H1 (cell line): Measurements from ENCODE around the gene KRTAP10-4. TPM values are rescaled to one million over a fixed set of nuclear protein-coding genes. Genes with fewer than 3 reads are reported as not detected.
"Not testable (repeated sequence)": the region's sequence is repeated elsewhere in the genome, so short reads cannot be mapped to it uniquely, and the experiment has no call there.

Experiments used
- CTCF ChIA-PET: fragments of 300-600 bp; sonication (Branson Sonifier 250); formaldehyde crosslinking; loops from one replicate; lab custom pipeline; 2021; ENCODE audit not compliant: partially characterized antibody; lab: Charles Lee
- POLR2A ChIA-PET: fragments of 300-600 bp; sonication (Branson Sonifier 250); formaldehyde crosslinking; loops from one replicate; lab custom pipeline; 2021; ENCODE audit warnings: inconsistent platforms; ENCODE audit not compliant: partially characterized antibody; lab: Charles Lee
- DNase-seq, 2 experiments: peaks; one replicate each; pipeline versions ENCODE4 v3.0.0 to v3.0.0-alpha.2; 2010 to 2022; ENCODE audit warnings: low spot score in 2 of 2, low read depth in 1 of 2, mixed read lengths in 1 of 2
- FAIRE-seq: peaks from 2 replicates; lab custom pipeline; 2011; peaks lifted over from hg19 to GRCh38; lab: Jason Lieb, UNC
- H2AFZ ChIP-seq: 2 replicates; pipeline ENCODE4 v1.8.1; 2012; ENCODE audit warnings: low read length, inconsistent platforms
- H2AK5ac ChIP-seq: 2 replicates; pipeline ENCODE4 v1.6.1; 2013; ENCODE audit warnings: low read depth, low read length
- H2BK120ac ChIP-seq: replicated peaks from 2 replicates; pipeline ENCODE3; 2013; ENCODE audit warnings: low read depth, low read length, inconsistent platforms
- H2BK12ac ChIP-seq: 2 replicates; pipeline ENCODE4 v1.6.1; 2013; ENCODE audit warnings: low read depth, low read length
- H2BK15ac ChIP-seq: 2 replicates; pipeline ENCODE4 v1.6.1; 2013; ENCODE audit warnings: low read length
- H2BK20ac ChIP-seq: 2 replicates; pipeline ENCODE4 v1.6.1; 2013; ENCODE audit warnings: low read length
- H2BK5ac ChIP-seq: 2 replicates; pipeline ENCODE4 v1.6.1; 2013; ENCODE audit warnings: low read depth, low read length
- H3K14ac ChIP-seq: 2 replicates; pipeline ENCODE4 v1.6.1; 2013; ENCODE audit warnings: inconsistent platforms; ENCODE audit not compliant: insufficient read length
- H3K18ac ChIP-seq: 2 replicates; pipeline ENCODE4 v1.6.1; 2013; ENCODE audit warnings: low read length; ENCODE audit errors: extremely low read depth
- H3K23ac ChIP-seq: 2 replicates; pipeline ENCODE4 v1.6.1; 2013; ENCODE audit warnings: inconsistent platforms; ENCODE audit not compliant: insufficient read length
- H3K23me2 ChIP-seq: 2 replicates; pipeline ENCODE4 v1.6.1; 2013; ENCODE audit warnings: low read depth, low read length
- H3K27ac ChIP-seq: 2 replicates; pipeline ENCODE4 v1.6.1; 2011; ENCODE audit warnings: low read depth, low read length, inconsistent platforms
- H3K27me3 ChIP-seq, 4 experiments: replicated peaks in 1 of 4; 1 replicate in 1 of 4; 2 replicates in 3 of 4; pipeline versions ENCODE4 v1.6.1 to v1.8.1; 2011 to 2013; ENCODE audit warnings: low read length in 3 of 4, mild to moderate bottlenecking in 3 of 4, inconsistent platforms in 2 of 4, mixed read lengths in 2 of 4, moderate library complexity in 1 of 4; ENCODE audit not compliant: control insufficient read depth in 3 of 4, insufficient read depth in 3 of 4; ENCODE audit errors: extremely low read depth in 1 of 4
- H3K36me3 ChIP-seq, 4 experiments: 2 replicates each; pipeline versions ENCODE4 v1.6.1 to v1.8.1; 2011 to 2013; ENCODE audit warnings: mild to moderate bottlenecking in 4 of 4, low read length in 3 of 4, moderate library complexity in 2 of 4, control low read depth in 1 of 4, inconsistent platforms in 1 of 4; ENCODE audit not compliant: insufficient read depth in 4 of 4, control insufficient read depth in 2 of 4
- H3K4ac ChIP-seq: replicated peaks from 2 replicates; pipeline ENCODE3; 2013; ENCODE audit warnings: low read length, low read depth, mixed read lengths, inconsistent platforms; ENCODE audit not compliant: insufficient read length
- H3K4me1 ChIP-seq, 4 experiments: replicated peaks in 1 of 4; 1 replicate in 1 of 4; 2 replicates in 3 of 4; pipeline versions ENCODE4 v1.6.1 to v1.8.1; 2011 to 2013; ENCODE audit warnings: low read length in 3 of 4, inconsistent platforms in 2 of 4, mixed read lengths in 1 of 4; ENCODE audit not compliant: insufficient read depth in 4 of 4, control insufficient read depth in 3 of 4
- H3K4me2 ChIP-seq, 2 experiments: 2 replicates each; pipeline versions ENCODE4 v1.6.1 to v1.8.1; 2011 to 2013; ENCODE audit warnings: low read depth in 2 of 2, low read length in 2 of 2, control low read depth in 1 of 2, inconsistent platforms in 1 of 2, mild to moderate bottlenecking in 1 of 2; ENCODE audit not compliant: insufficient read depth in 1 of 2
- H3K4me3 ChIP-seq, 4 experiments: fragments of 200-600, 300-600 bp in 1 of 4; sonication (generic), shearing (Covaris generic), sonication (Bioruptor Twin) in 1 of 4; 2 replicates each; pipeline versions ENCODE4 v1.5.1 to v1.8.1; 2011 to 2016; ENCODE audit warnings: low read length in 4 of 4, low read depth in 3 of 4, control low read depth in 2 of 4, inconsistent platforms in 2 of 4, mild to moderate bottlenecking in 2 of 4, mixed read lengths in 1 of 4, moderate library complexity in 1 of 4; ENCODE audit not compliant: insufficient read depth in 2 of 4; ENCODE audit errors: extremely low read depth in 1 of 4
- H3K56ac ChIP-seq: replicated peaks from 2 replicates; pipeline ENCODE3; 2013; ENCODE audit warnings: low read depth, mild to moderate bottlenecking, mixed read lengths, low read length, inconsistent platforms; ENCODE audit not compliant: insufficient read length
- H3K79me1 ChIP-seq: 2 replicates; pipeline ENCODE4 v1.6.1; 2013; ENCODE audit warnings: low read depth, low read length, control low read depth
- H3K79me2 ChIP-seq, 2 experiments: 2 replicates each; pipeline versions ENCODE4 v1.6.1 to v1.8.1; 2012 to 2013; ENCODE audit warnings: low read length in 2 of 2, mild to moderate bottlenecking in 2 of 2, inconsistent platforms in 1 of 2; ENCODE audit not compliant: insufficient read depth in 2 of 2, control insufficient read depth in 1 of 2
- H3K9ac ChIP-seq, 4 experiments: replicated peaks in 1 of 4; 1 replicate in 1 of 4; 2 replicates in 3 of 4; pipeline versions ENCODE4 v1.6.1 to v1.8.1; 2011 to 2013; ENCODE audit warnings: low read depth in 3 of 4, low read length in 3 of 4, control low read depth in 2 of 4, mild to moderate bottlenecking in 2 of 4, moderate library complexity in 2 of 4, inconsistent platforms in 1 of 4; ENCODE audit errors: extremely low read depth in 1 of 4
- H3K9me3 ChIP-seq, 2 experiments: 2 replicates each; pipeline versions ENCODE4 v1.6.1 to v1.8.1; 2012 to 2013; ENCODE audit warnings: mild to moderate bottlenecking in 2 of 2, moderate library complexity in 2 of 2, control low read depth in 1 of 2, inconsistent platforms in 1 of 2, low read depth in 1 of 2, low read length in 1 of 2, mixed read lengths in 1 of 2; ENCODE audit not compliant: insufficient read depth in 2 of 2
- H4K20me1 ChIP-seq, 2 experiments: replicated peaks in 1 of 2; 2 replicates each; pipeline versions ENCODE3 to v1.8.1; 2011 to 2013; ENCODE audit warnings: inconsistent platforms in 2 of 2, low read length in 2 of 2, mild to moderate bottlenecking in 1 of 2; ENCODE audit not compliant: insufficient read depth in 2 of 2, control insufficient read depth in 1 of 2
- H4K5ac ChIP-seq: 2 replicates; pipeline ENCODE4 v1.6.1; 2013; ENCODE audit warnings: low read length, low read depth, mixed read lengths, inconsistent platforms; ENCODE audit not compliant: insufficient read length
- H4K8ac ChIP-seq: 2 replicates; pipeline ENCODE4 v1.8.0; 2013; ENCODE audit warnings: mild to moderate bottlenecking, moderate library complexity, low read length, inconsistent platforms; ENCODE audit not compliant: insufficient read depth; ENCODE audit errors: extremely low read depth
- H4K91ac ChIP-seq: replicated peaks from 2 replicates; pipeline ENCODE3; 2013; ENCODE audit warnings: low read length, mixed read lengths, inconsistent platforms; ENCODE audit not compliant: insufficient read length
- WGBS, 2 experiments: shearing (Covaris generic) in 1 of 2; methylation state at CpG; one replicate each; pipeline versions ENCODE4 v1.1.6 to v1.1.7; 2013 to 2015; ENCODE audit warnings: low lambda C conversion rate in 2 of 2, mixed read lengths in 2 of 2, inconsistent platforms in 1 of 2, low coverage in 1 of 2, missing lambda C conversion rate in 1 of 2; ENCODE audit not compliant: insufficient replicate concordance in 2 of 2, insufficient coverage in 1 of 2, insufficient read length in 1 of 2; ENCODE audit errors: extremely low coverage in 1 of 2, missing lambda C conversion rate in 1 of 2; 5-methylcytosine and 5-hydroxymethylcytosine counted together
- polyA plus RNA-seq, 7 experiments: library from polyadenylated mRNA; depleted of rRNA in 3 of 7; stranded (reverse) in 5 of 7; unstranded in 2 of 7; fragments of >200 nt in 5 of 7; fragments of 200-250 nt in 2 of 7; gene quantifications; 1 replicate in 5 of 7; 2 replicates in 1 of 7; 4 replicates in 1 of 7; pipeline versions ENCODE4 v1.2.1 to v1.2.3, GENCODE V29; 2011 to 2013; ENCODE audit warnings: missing spikeins in 2 of 7, mixed read lengths in 2 of 7
- total RNA-seq: library from RNA; stranded (reverse); fragmentation: NEBNext Ultra II Directional; extraction: Animal tissue kit (Norgen Biotek cat#: 25700); gene quantifications from 2 replicates; pipeline ENCODE4 v1.2.1, GENCODE V29; 2021

KRTAP10-4 gene
- total and polyA plus RNA-seq, 2 of the 8 experiments (the other 6 are each of a cell fraction or from before 2014, with no cell fraction given), result not detected

GRCh38 chr21:44591801-44592130, 18.2 kb downstream of the KRTAP10-4 start:
- H2AFZ ChIP-seq, H3K4me2 ChIP-seq, H4K20me1 ChIP-seq, H4K8ac ChIP-seq, H3K79me1 ChIP-seq, H3K79me2 ChIP-seq, FAIRE-seq, H3K9me3 ChIP-seq, H4K5ac ChIP-seq, H3K36me3 ChIP-seq, H2BK5ac ChIP-seq, H3K56ac ChIP-seq, H3K23ac ChIP-seq, H2AK5ac ChIP-seq, H3K4ac ChIP-seq, POLR2A ChIA-PET, H3K14ac ChIP-seq, H2BK20ac ChIP-seq, H2BK15ac ChIP-seq, H3K9ac ChIP-seq, H3K23me2 ChIP-seq, H3K18ac ChIP-seq, H3K4me3 ChIP-seq, H4K91ac ChIP-seq, H3K27ac ChIP-seq, H3K27me3 ChIP-seq, H2BK120ac ChIP-seq: not testable (repeated sequence)
- CTCF ChIA-PET, result interaction anchor here (0.6 to 1.6 kb wide), 5 partner anchors 8 to 202 kb away, joined by 3 to 6 read pairs (median 3); no protein-coding TSS in a partner anchor
- WGBS, 2 experiments, result 100% methylated on average over 2 of the region's 4 CpGs; no CpG with 5 or more reads in 1 of the 2 experiments
- peak in 1 of 2 experiments; percentile 34 for DNase-seq
- peak overlapping the region; percentile 27; the same call in 1 of the 2 replicates for H2BK12ac ChIP-seq
- H3K4me1 ChIP-seq, result peaks cover 2 to 17% (median 6%) of the 10 kb centered on the region in 4 experiments
